RPMI8226 (cell line): ENCODE data around the gene KCNK6.
"Not testable (repeated sequence)": the region's sequence is repeated elsewhere in the genome, so short reads cannot be mapped to it uniquely, and the experiment has no call there.

ENCODE experiments used
- DNase-seq: peaks from one replicate; pipeline ENCODE4 v3.0.0-alpha.2; 2015

The KCNK6 gene

GRCh38 chr19:38362076-38362945 lies 42.7 kb downstream of the KCNK6 start:
- DNase-seq = peak; percentile 75

- DNase-seq = not testable (repeated sequence)
Measured at GRCh38 chr19:38362946-38363688, 43.5 kb downstream of the KCNK6 start.

DNA sequence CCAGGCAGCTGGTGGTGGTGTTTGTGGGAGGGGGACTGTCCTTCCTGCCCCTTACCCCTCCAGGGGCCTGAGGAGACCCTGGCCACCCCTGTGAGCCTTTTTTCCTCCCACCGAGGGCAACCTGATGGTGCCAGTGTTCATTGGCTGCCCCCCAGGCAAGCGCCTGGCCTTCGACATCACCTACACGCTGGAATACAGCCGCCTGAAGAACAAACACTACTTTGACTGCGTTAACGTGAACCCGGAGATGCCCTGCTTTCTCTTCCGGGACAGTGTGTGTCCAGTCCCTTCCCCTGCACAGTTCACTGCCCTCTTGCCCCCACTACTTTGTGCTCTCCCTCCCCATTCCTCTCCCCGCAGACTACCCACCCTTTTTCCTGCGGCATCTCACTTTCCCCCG lies 47.4 kb downstream of the KCNK6 start:
- DNase-seq = no peak

DNA sequence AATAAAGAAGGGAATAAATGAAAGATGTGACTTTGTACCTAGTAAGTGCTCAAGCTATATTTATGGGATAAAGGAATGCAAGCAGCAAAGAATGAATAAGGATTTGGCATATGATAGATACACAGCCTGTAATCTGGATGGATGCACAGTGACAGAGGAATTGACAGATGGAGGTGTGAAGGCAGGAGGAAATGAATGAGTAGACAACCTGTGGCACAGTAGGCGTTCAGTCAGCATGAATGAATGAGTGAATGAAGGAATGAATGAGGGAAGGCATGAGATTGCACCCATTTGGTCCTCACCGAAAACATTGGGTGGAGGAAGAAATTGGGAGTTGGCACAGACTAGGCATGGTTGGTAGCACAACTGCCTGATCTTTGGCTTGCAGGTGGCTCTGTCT lies 49.9 kb downstream of the KCNK6 start:
- no peak for DNase-seq

DNA sequence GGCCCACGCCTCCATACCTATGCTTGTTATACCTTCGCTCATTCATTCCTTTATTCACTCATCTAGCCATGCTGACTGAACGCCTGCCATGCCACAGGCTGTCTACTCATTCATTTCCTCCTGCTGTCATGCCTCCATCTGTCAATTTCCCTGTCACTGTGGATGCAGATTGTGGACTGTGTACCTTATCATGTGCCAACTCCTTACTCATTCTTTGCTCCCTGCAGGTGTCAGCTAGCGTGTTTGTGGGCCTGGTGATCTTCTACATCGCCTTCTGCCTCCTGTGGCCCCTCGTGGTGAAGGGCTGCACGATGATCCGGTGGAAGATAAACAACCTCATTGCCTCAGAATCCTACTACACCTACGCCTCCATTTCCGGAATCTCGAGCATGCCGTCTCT lies 50.7 kb downstream of the KCNK6 start:
- DNase-seq = no peak

- no peak for DNase-seq
Measured at GRCh38 chr19:38371081-38371480, 51.4 kb downstream of the KCNK6 start.

GRCh38 chr19:38373907-38374331 lies 54.3 kb downstream of the KCNK6 start:
- DNase-seq = no peak

DNA sequence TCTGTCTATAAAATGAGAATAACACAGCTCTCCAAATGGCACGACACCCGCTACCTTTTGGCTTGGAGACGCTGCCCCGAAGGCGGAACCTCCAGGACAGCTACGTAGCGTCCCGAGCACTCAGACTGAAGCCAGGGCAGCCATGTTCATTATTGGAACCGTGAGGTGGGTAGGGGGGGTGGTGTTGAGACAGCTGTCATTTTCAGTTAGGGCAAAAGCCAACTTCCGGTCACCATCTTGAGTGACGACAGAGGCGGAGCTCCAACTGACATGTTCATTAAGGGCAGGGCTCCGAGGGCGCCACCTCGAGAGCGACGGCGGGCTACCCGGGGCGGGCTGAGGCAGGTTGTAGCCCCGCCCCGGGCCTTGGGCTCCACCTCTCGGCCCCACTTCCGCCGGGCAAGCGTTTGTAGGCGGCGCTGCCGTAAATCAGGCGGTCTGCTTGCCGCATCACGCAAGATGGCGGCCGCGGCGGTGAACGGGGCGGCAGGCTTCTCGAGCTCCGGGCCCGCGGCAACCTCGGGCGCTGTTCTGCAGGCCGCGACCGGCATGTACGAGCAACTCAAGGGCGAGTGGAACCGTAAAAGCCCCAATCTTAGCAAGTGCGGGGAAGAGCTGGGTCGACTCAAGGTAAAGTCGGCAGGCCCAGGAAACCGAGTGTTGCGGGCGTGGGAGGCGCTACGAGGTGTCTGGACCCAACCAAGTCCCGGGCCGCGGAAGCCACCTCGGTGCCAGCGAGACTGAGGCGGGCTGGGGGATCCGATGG lies 54.9 kb downstream of the KCNK6 start, which contains the start of gene PSMD8:
PSMD8 (plus strand) TSS at position 240 of the 766 bp plus-strand sequence; CDS start at position 271, 31 bp downstream.
- DNase-seq = peak; percentile 97

DNA sequence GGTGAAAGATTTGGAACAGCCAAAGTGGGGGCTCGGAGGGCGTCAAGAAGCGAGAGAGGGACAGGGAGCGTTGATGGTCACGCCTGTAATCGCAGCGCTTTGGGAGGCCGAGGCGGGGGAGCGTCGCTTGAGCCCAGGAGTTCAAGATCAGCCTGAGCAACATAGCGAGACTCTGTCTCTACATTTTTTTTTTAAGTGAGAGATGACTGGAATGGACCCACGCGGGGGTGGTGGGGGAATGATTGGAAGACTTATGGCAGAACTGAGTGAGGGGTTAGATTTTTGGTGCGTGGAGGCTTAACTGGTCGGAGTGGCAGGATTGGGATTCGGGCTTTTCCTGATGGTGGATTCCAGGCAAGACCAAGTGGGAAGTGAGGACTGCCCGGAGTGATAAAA lies 55.5 kb downstream of the KCNK6 start:
- DNase-seq = peak; percentile 16

GRCh38 chr19:38375748-38376147 lies 56.1 kb downstream of the KCNK6 start:
- no peak for DNase-seq

DNA sequence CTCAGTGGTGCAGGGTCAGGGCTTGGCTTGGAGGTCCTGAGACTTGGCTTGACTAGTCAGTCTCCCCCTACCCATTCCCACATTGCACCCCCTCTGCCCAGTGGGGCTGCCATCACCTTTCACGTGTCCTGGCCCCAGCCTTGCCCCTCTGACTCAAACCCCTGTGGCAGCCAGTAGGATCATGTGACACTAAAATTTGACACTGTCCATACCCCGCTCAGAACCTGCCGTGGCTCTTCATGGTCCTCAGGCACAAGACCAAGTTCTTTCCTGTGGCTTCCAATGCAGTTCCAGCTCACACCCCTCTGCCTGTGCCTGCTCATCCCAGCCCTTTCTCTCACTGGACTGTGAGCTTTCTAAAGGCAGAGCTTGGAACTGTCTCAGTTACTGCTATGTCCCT lies 56.9 kb downstream of the KCNK6 start:
- no peak for DNase-seq

DNA sequence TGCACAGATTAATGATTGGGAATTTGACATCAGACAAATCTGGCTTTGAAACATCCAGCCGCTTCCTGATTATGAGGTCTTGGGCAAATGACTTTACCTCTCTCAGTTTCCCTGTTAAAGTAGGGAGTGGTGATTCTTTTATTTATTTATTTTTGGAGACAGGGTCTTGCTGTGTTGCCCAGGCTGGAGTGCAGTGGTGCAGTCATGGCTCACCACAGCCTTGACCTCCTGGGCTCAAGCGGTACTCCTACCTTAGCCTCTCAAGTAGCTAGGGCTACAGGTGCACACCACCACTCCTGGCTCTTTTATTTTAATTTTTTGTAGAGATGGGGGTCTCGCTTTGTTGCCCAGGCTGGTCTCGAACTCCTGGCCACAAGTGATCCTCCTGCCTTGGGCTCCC lies 57.4 kb downstream of the KCNK6 start:
- DNase-seq = no peak

- no peak for DNase-seq
Measured at GRCh38 chr19:38378866-38379265, 59.2 kb downstream of the KCNK6 start.

- DNase-seq = no peak
Measured at GRCh38 chr19:38381138-38381537, 61.5 kb downstream of the KCNK6 start.
